Measurements from ENCODE around the gene COL4A2.

The COL4A2 gene

DNA sequence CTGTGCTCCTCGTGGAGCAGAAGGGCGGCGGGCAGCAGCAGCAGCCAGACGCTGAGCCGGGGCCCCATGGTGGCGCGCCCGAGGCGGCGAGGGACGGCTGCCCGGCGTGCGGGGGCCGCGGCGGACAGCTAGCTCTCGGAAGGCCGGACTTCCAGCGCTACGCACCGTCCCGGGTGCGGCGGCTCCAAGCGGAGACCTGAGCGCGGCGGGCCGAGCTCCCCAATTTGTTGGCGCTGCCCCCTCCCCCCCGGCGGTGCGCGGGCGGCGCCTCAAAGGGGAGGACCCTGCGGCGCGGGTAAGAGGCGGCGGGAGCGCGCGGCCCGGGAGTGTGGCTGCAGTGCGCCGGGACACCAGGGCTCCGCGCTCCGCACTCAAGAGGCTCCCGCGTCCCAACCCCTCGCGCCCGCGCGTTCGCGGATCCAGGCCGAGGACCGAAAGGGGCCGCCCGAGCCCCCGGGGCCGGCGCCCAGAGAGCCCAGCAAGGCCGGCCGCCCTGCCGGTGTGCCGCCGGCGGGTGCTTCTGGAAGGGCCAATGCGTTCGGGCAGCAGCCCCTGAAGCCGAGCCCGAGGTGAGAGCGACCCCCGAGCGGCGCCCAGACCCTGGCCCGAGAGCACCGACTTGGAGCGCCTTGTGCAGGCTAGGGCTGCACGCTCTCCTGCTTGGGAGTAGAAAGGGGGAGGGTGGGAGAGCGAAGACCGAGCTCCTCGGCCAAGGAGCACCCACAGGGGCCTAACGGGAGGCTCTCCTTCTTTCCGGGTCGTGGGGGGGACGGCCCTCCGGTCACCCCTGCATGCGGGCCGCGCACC, at the start of gene COL4A2, which contains the start of gene COL4A1:
Gene COL4A2 (plus strand): TSS at position 325 of the 807 bp plus-strand sequence. CDS start 620 bp downstream, outside the sequence.
Gene COL4A1 (minus strand): TSS at position 198 of the 807 bp plus-strand sequence. CDS start 130 bp downstream, at position 68.
- no peaks in the 10 kb centered on the region for H3K9me3 ChIP-seq (ENCODE audit: low read length)
- H3K27me3 ChIP-seq (ENCODE audit: insufficient read depth, low read length) = no peaks in the 10 kb centered on the region
- H2AFZ ChIP-seq (ENCODE audit: low read depth, low read length) = peak within 1 kb of the TSS; percentile 94
- H3K4me3 ChIP-seq (ENCODE audit: low read length) = peak within 1 kb of the TSS; percentile 66
- peaks cover 13% of the 10 kb centered on the region for H3K36me3 ChIP-seq (ENCODE audit: insufficient read depth, low read length)
- H3K4me1 ChIP-seq (ENCODE audit: insufficient read depth, low read length) = peaks cover 23% of the 10 kb centered on the region

DNA sequence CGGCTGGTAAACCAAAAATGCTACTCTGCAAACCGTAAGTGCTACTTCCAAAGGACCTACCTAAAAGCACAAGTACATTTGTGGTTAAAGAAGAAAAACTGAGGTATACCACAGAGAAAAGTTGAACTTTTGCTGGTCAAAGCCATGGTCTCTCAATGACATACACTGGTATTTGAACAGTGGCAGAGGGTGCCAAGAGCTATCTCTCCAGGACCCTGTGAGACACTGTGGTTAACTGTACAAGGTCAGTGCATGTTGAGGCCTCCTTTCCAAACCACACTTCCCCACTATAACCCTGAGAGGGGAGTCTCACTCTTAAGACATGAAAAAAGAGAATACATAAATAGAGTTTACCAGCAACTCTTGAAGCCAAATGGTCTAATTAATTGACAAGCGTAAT, 49.7 kb upstream of the COL4A2 start:
- H3K36me3 ChIP-seq (ENCODE audit: insufficient read depth, low read length) = no peaks in the 10 kb centered on the region
- peaks cover 2% of the 10 kb centered on the region for H3K4me1 ChIP-seq (ENCODE audit: insufficient read depth, low read length)
- H3K27me3 ChIP-seq (ENCODE audit: insufficient read depth, low read length) = no peaks in the 10 kb centered on the region
- no peak overlapping the region for H2AFZ ChIP-seq (ENCODE audit: low read depth, low read length)
- no peaks in the 10 kb centered on the region for H3K9me3 ChIP-seq (ENCODE audit: low read length)
- no peak overlapping the region for H3K4me3 ChIP-seq (ENCODE audit: low read length)

DNA sequence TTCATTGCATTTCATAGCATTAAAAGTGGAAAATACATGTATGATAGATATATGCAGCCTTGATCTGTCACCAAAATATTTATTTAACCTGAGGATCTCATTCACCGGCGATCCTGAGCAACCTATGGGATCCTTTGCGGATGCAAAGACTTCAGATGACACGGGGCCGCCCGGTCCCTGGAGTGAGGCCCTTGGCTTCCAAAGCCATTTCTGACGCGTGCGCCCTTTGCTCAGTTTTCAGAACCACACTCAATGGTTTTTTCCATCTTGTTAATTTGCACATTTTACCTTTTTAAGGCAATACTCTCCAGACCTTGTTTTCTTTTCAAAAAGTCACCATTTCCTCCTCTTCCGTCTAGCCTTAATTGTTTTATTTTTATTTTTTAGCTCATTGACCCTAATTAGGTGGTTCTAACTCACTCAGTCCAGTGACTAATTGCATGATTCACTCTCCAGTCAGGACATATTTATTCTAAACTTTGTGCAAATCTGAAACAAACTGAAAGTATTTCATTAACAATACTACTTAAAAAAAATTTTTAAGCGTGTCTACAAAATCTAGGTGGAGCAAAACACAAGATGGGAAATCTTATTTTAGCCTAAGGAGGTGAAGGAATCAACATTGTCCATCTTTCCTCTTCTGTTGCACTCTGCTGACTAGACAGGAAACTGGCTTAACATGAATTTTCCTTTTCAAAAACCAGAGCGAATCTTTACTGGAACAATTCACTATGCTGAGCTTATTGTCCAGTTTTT, 48.0 kb upstream of the COL4A2 start:
- no peak overlapping the region for H3K4me3 ChIP-seq (ENCODE audit: low read length)
- H3K27me3 ChIP-seq (ENCODE audit: insufficient read depth, low read length) = no peaks in the 10 kb centered on the region
- no peaks in the 10 kb centered on the region for H3K36me3 ChIP-seq (ENCODE audit: insufficient read depth, low read length)
- H3K4me1 ChIP-seq (ENCODE audit: insufficient read depth, low read length) = peaks cover 4% of the 10 kb centered on the region
- no peak overlapping the region for H2AFZ ChIP-seq (ENCODE audit: low read depth, low read length)
- H3K9me3 ChIP-seq (ENCODE audit: low read length) = no peaks in the 10 kb centered on the region

DNA sequence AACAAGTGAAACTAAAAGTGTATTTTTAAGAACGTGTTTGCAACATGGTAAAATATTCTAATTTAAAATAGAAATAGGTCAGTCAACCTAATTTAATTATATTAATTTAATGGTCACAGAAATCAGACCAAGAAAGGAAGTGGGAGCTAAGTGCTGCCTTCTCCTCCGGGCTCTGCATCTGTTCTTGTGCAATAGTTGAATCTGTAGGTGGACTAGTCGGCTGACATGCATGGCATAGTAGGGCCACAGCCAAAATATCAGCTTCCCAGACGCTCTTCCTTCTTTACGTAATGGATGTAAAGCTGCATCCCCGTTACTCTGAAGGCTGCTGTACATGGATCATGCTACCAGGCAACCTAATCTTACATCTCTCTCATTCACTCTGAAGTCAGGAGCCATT, 47.4 kb upstream of the COL4A2 start:
- no peak overlapping the region for H2AFZ ChIP-seq (ENCODE audit: low read depth, low read length)
- no peaks in the 10 kb centered on the region for H3K9me3 ChIP-seq (ENCODE audit: low read length)
- H3K36me3 ChIP-seq (ENCODE audit: insufficient read depth, low read length) = no peaks in the 10 kb centered on the region
- H3K27me3 ChIP-seq (ENCODE audit: insufficient read depth, low read length) = no peaks in the 10 kb centered on the region
- H3K4me1 ChIP-seq (ENCODE audit: insufficient read depth, low read length) = peaks cover 4% of the 10 kb centered on the region
- H3K4me3 ChIP-seq (ENCODE audit: low read length) = no peak overlapping the region

DNA sequence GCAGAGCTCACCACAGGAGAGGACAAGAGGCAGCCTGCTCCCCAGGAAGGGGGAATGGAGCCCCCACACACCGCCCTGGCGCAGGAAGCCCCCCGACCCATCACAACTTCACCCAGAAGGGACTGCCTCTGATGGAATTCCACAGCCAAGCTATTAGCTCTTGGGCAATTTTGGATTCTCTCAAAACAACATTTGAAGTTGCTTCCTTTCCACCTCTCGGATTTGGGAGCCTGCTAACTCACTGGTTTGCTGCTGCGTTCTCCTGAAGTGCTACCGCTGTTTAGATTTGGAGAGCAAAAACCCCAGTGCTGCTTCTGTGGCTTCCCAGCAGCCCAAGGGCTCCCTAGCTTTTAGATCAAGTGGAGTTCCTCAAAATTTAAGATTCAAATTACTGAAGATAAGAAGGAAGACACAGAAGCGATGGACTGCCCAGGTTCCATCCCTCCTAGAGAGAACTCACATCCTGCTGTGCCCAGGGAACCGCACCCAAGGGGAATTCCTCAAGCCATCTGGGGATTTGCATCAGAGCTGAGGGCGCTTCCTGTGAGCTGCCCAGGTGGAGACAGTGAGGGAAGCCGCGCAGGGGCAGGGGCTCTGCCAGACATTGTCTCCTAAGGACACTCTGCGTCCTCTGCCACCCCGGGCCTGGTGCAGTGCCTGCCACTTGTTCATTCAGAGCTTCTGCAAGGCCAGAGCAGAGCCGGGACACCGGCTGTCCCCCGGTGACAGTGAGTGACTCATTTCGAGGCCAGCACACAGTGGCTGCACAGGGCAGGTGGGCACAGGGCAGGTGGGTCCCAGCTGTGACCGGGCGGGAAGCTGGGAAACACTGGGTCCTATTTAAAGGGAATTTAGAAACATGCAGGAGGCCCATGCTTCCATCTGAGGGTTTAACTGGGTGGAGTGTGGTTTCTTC, 45.7 kb upstream of the COL4A2 start:
- Histone ChIP-seq H3K27me3 (ENCODE audit: insufficient read depth, low read length) (no peaks in the 10 kb centered on the region), H3K9me3 (ENCODE audit: low read length) (no peaks in the 10 kb centered on the region), H3K4me1 (ENCODE audit: insufficient read depth, low read length) (peaks cover 8% of the 10 kb centered on the region), H2AFZ (ENCODE audit: low read depth, low read length) (no peak overlapping the region), H3K36me3 (ENCODE audit: insufficient read depth, low read length) (no peaks in the 10 kb centered on the region), H3K4me3 (ENCODE audit: low read length) (no peak overlapping the region)

DNA sequence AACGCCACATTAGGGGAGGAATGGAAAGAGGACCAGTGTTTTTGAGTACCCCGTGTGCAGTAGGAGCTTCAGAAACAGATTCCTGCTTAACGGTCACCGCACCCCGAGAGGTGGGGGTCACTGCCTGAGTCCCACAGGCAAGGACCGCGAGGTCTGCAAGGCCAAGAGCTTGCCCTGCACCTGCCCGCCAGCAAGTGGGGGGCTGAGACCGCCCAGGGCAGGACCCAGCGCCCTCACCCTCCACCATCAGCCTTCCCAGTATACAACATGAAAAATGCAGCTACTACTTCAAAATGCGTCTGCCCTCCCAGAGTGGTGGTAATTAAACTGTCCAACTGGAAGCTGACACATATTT, 45.0 kb upstream of the COL4A2 start:
- H3K4me1 ChIP-seq (ENCODE audit: insufficient read depth, low read length) = peaks cover 14% of the 10 kb centered on the region
- no peak overlapping the region for H2AFZ ChIP-seq (ENCODE audit: low read depth, low read length)
- H3K4me3 ChIP-seq (ENCODE audit: low read length) = no peak overlapping the region
- no peaks in the 10 kb centered on the region for H3K36me3 ChIP-seq (ENCODE audit: insufficient read depth, low read length)
- H3K27me3 ChIP-seq (ENCODE audit: insufficient read depth, low read length) = no peaks in the 10 kb centered on the region
- no peaks in the 10 kb centered on the region for H3K9me3 ChIP-seq (ENCODE audit: low read length)

DNA sequence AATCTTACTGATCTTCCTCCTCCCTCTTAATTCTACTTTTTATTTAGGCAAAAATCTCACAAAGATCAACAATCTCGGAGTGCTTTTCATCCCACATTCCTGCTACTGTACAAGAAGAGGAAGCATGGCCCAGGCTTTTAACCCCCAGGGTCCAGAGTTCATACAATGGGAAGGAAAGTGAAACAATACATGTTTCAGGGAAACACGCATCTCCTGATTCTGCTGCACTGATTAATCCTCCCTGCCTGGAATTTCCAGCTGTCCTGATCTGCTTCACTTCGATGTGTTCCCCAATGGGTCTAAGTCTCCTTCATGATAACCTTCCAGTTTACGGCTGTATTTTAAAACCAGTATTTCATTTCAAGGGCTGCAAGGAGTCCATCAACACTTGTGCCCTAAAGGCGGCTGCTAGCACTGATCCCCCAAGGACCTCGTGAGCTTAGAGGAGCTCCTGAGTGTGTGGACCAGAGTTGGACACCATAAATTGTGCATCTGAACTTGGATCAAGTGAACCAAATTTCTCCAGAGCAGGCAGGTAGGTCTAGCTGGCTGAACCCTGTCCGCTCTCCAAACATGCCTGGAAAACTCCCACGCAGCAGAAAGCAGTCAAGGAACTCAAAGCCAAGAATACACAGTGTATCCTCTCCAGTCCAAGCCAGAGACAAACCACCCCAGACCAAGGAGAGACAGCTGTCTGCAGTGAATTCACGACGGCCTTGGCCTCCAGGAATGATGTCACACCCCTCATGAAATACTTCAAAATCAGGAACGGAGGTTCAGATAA, 44.4 kb upstream of the COL4A2 start:
- Histone ChIP-seq H2AFZ (ENCODE audit: low read depth, low read length) (no peak overlapping the region), H3K9me3 (ENCODE audit: low read length) (no peaks in the 10 kb centered on the region), H3K4me3 (ENCODE audit: low read length) (no peak overlapping the region), H3K4me1 (ENCODE audit: insufficient read depth, low read length) (peaks cover 18% of the 10 kb centered on the region), H3K36me3 (ENCODE audit: insufficient read depth, low read length) (no peaks in the 10 kb centered on the region), H3K27me3 (ENCODE audit: insufficient read depth, low read length) (no peaks in the 10 kb centered on the region)

DNA sequence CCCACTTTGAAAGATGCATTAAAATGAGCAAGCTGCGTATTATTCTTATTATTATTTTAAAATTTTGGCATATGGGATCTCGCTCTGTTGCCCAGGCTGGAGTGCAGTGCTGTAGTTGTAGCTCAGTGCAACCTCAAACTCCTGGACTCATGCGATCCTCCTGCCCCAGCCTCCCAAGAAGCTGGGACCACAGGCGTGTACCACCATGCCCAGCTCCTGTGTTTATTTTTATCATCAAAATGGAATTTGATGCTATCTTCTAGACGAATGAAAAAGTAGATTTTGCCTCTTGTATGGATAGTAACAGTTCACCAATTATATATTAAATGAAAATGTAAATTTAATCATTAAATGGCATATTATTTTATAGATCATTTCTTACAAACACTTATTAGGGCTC, 43.7 kb upstream of the COL4A2 start:
- H3K36me3 ChIP-seq (ENCODE audit: insufficient read depth, low read length) = no peaks in the 10 kb centered on the region
- H3K4me1 ChIP-seq (ENCODE audit: insufficient read depth, low read length) = peaks cover 18% of the 10 kb centered on the region
- H3K4me3 ChIP-seq (ENCODE audit: low read length) = no peak overlapping the region
- no peak overlapping the region for H2AFZ ChIP-seq (ENCODE audit: low read depth, low read length)
- H3K27me3 ChIP-seq (ENCODE audit: insufficient read depth, low read length) = no peaks in the 10 kb centered on the region
- no peaks in the 10 kb centered on the region for H3K9me3 ChIP-seq (ENCODE audit: low read length)

DNA sequence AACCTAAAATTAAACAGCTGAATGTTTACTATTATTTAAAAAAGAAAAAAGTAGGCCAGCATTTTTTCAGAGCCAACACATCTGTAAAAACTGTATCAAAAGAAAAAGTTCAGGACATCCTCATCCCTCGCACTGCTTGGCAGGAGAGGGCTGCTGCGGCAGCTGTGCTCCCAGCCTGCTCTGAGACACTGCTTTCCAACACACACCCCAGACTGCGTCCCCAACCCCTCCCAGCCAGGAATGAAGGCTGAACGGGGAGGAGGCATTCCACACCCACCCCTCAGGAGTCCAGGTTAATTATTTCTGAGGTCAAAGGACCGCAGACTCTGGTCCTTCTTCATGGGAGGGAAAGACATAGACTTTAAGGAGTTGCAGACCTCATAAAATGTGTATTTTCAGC, 43.2 kb upstream of the COL4A2 start:
- Histone ChIP-seq H3K4me3 (ENCODE audit: low read length) (no peak overlapping the region), H3K27me3 (ENCODE audit: insufficient read depth, low read length) (no peaks in the 10 kb centered on the region), H3K4me1 (ENCODE audit: insufficient read depth, low read length) (peaks cover 18% of the 10 kb centered on the region), H3K36me3 (ENCODE audit: insufficient read depth, low read length) (no peaks in the 10 kb centered on the region), H2AFZ (ENCODE audit: low read depth, low read length) (no peak overlapping the region), H3K9me3 (ENCODE audit: low read length) (no peaks in the 10 kb centered on the region)

DNA sequence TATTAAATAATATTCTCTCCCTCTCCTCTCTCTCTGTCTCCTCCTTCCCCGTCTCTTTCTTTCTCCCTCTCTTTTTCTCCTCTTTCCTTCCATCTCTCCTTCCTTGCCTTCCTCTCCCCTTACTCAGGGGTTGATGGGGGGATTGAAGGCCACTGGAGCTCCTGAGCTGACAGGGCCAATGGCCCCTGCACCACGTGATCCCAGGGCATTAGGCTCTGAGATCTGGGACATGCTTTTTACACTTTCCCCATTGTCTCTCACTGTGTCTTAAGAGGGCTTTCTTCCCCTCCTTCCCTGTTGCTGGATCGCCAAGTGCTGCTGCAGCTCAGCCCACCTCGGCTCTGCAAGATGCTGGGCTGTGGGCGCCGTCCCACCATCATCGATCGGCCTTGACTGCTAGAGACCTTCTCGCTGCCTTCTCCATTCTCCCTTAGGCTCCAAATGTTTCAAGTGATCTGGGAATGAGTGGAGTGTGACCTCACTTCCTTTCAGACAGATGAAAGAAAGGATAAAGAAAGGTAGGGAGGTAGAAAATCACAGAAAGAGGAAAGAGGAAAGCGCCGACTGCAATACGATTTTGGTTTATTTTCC, 42.3 kb upstream of the COL4A2 start:
- Histone ChIP-seq H3K27me3 (ENCODE audit: insufficient read depth, low read length) (no peaks in the 10 kb centered on the region), H3K36me3 (ENCODE audit: insufficient read depth, low read length) (no peaks in the 10 kb centered on the region), H2AFZ (ENCODE audit: low read depth, low read length) (no peak overlapping the region), H3K9me3 (ENCODE audit: low read length) (no peaks in the 10 kb centered on the region), H3K4me1 (ENCODE audit: insufficient read depth, low read length) (peaks cover 18% of the 10 kb centered on the region), H3K4me3 (ENCODE audit: low read length) (no peak overlapping the region)

DNA sequence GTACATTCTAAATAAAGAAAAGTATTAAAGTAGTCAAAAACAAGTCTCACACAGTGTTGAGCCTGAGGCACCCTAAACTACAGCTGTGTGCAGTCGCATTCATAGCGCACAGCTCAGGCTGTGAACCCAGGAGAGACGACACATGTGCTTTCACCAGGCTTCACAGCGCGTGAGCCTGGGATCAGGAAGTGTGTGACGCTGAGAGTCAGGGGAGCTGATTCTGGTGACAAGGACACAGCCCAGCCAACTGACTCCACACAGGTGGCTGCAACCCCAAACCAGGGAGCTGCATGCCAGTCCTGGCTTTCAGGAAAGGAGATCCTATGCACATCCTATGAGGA, 41.8 kb upstream of the COL4A2 start:
- H2AFZ ChIP-seq (ENCODE audit: low read depth, low read length) = no peak overlapping the region
- no peak overlapping the region for H3K4me3 ChIP-seq (ENCODE audit: low read length)
- H3K9me3 ChIP-seq (ENCODE audit: low read length) = no peaks in the 10 kb centered on the region
- H3K36me3 ChIP-seq (ENCODE audit: insufficient read depth, low read length) = no peaks in the 10 kb centered on the region
- H3K27me3 ChIP-seq (ENCODE audit: insufficient read depth, low read length) = no peaks in the 10 kb centered on the region
- H3K4me1 ChIP-seq (ENCODE audit: insufficient read depth, low read length) = peaks cover 18% of the 10 kb centered on the region

Measured in neuron (in vitro differentiated cells).